ENCODE measurements around the gene CD79B. TPM values are rescaled to one million over a fixed set of nuclear protein-coding genes. Genes with fewer than 3 reads are reported as not detected.
"Not testable (repeated sequence)": the region's sequence is repeated elsewhere in the genome, so short reads cannot be mapped to it uniquely, and the experiment has no call there.

Gene CD79B
- total RNA-seq, 1 donor from 2014 or later = not detected

GRCh38 chr17:63928966-63929695 lies 3.0 kb downstream of the CD79B start:
- no peaks in the 10 kb centered on the region for H3K27me3 ChIP-seq (ENCODE audit: control insufficient read depth, insufficient read depth, low read length)
- TF ChIP-seq CTCF (IDR thresholded peaks at IDR 0.05; ENCODE audit: insufficient read depth, low read length, severe bottlenecking) = no peak
- FAIRE-seq (no peak), DNase-seq (ENCODE audit: low read depth) (no peak)
- no peak overlapping the region for H3K4me3 ChIP-seq (ENCODE audit: low read depth, low read length)
- no peaks in the 10 kb centered on the region for H3K36me3 ChIP-seq (ENCODE audit: control insufficient read depth, insufficient read depth, low read length)

GRCh38 chr17:63928172-63928666 lies 3.9 kb downstream of the CD79B start:
- H3K36me3 ChIP-seq (ENCODE audit: control insufficient read depth, insufficient read depth, low read length) = no peaks in the 10 kb centered on the region
- H3K27me3 ChIP-seq (ENCODE audit: control insufficient read depth, insufficient read depth, low read length) = no peaks in the 10 kb centered on the region
- TF ChIP-seq CTCF (IDR thresholded peaks at IDR 0.05; ENCODE audit: insufficient read depth, low read length, severe bottlenecking) = no peak
- no peak overlapping the region for H3K4me3 ChIP-seq (ENCODE audit: low read depth, low read length)
- DNase-seq (ENCODE audit: low read depth) = no peak
- no peak for FAIRE-seq

GRCh38 chr17:63927464-63928171 lies 4.5 kb downstream of the CD79B start:
- FAIRE-seq (no peak), DNase-seq (ENCODE audit: low read depth) (no peak)
- TF ChIP-seq CTCF (IDR thresholded peaks at IDR 0.05; ENCODE audit: insufficient read depth, low read length, severe bottlenecking) = no peak
- Histone ChIP-seq H3K4me3 (ENCODE audit: low read depth, low read length) (no peak overlapping the region), H3K36me3 (ENCODE audit: control insufficient read depth, insufficient read depth, low read length) (no peaks in the 10 kb centered on the region), H3K27me3 (ENCODE audit: control insufficient read depth, insufficient read depth, low read length) (no peaks in the 10 kb centered on the region)

GRCh38 chr17:63926164-63926563 lies 6.0 kb downstream of the CD79B start:
- no peak for FAIRE-seq
- H3K4me3 ChIP-seq (ENCODE audit: low read depth, low read length) = no peak overlapping the region
- no peaks in the 10 kb centered on the region for H3K27me3 ChIP-seq (ENCODE audit: control insufficient read depth, insufficient read depth, low read length)
- no peak for DNase-seq (ENCODE audit: low read depth)
- TF ChIP-seq CTCF (IDR thresholded peaks at IDR 0.05; ENCODE audit: insufficient read depth, low read length, severe bottlenecking) = no peak
- no peaks in the 10 kb centered on the region for H3K36me3 ChIP-seq (ENCODE audit: control insufficient read depth, insufficient read depth, low read length)

GRCh38 chr17:63925615-63926014 lies 6.5 kb downstream of the CD79B start:
- Histone ChIP-seq H3K27me3 (ENCODE audit: control insufficient read depth, insufficient read depth, low read length) (no peaks in the 10 kb centered on the region), H3K4me3 (ENCODE audit: low read depth, low read length) (no peak overlapping the region), H3K36me3 (ENCODE audit: control insufficient read depth, insufficient read depth, low read length) (no peaks in the 10 kb centered on the region)
- DNase-seq (ENCODE audit: low read depth) (no peak), FAIRE-seq (no peak)
- TF ChIP-seq CTCF (IDR thresholded peaks at IDR 0.05; ENCODE audit: insufficient read depth, low read length, severe bottlenecking) = no peak

GRCh38 chr17:63922402-63922801 lies 9.7 kb downstream of the CD79B start:
- not testable (repeated sequence) for FAIRE-seq; DNase-seq (ENCODE audit: low read depth); H3K36me3 ChIP-seq (ENCODE audit: control insufficient read depth, insufficient read depth, low read length); H3K27me3 ChIP-seq (ENCODE audit: control insufficient read depth, insufficient read depth, low read length); H3K4me3 ChIP-seq (ENCODE audit: low read depth, low read length)

GRCh38 chr17:63920779-63921178 lies 11.4 kb downstream of the CD79B start:
- H3K27me3 ChIP-seq (ENCODE audit: control insufficient read depth, insufficient read depth, low read length); FAIRE-seq; DNase-seq (ENCODE audit: low read depth); H3K36me3 ChIP-seq (ENCODE audit: control insufficient read depth, insufficient read depth, low read length); H3K4me3 ChIP-seq (ENCODE audit: low read depth, low read length): not testable (repeated sequence)

- FAIRE-seq; H3K36me3 ChIP-seq (ENCODE audit: control insufficient read depth, insufficient read depth, low read length); H3K4me3 ChIP-seq (ENCODE audit: low read depth, low read length); H3K27me3 ChIP-seq (ENCODE audit: control insufficient read depth, insufficient read depth, low read length); DNase-seq (ENCODE audit: low read depth): not testable (repeated sequence)
These were observed 12.1 kb downstream of the CD79B start for GRCh38 chr17:63920050-63920449.

All from bronchial epithelial cell (primary cell).